Endometrial microvascular endothelial cells (primary cell): ENCODE data around the gene BBS4. TPM values are rescaled to one million over a fixed set of nuclear protein-coding genes. Genes with fewer than 3 reads are reported as not detected.
"Not testable (repeated sequence)": the region's sequence is repeated elsewhere in the genome, so short reads cannot be mapped to it uniquely, and the experiment has no call there.

Experiments used
- in situ Hi-C: cut with HindIII; loops from 2 replicates; pipeline ENCODE4 v1.10.0; 2017; ENCODE audit warnings: low sequenced_read_pairs, low pct_unique_long_range_greater_than_20kb; ENCODE audit errors: inconsistent ontology term
- total RNA-seq: library from RNA; depleted of rRNA; stranded (reverse); fragments of >200 nt; gene quantifications from one replicate; pipeline ENCODE4 v1.2.3, GENCODE V29; 2015; ENCODE audit errors: inconsistent ontology term

Gene BBS4
- total RNA-seq: 5.6 TPM

GRCh38 chr15:72685925-72686794, at the start of gene BBS4, which contains the start of gene HIGD2B:
Gene BBS4, plus strand, starts transcription at chr15:72686207. Its CDS starts 21 bp downstream, at chr15:72686228.
Gene HIGD2B, minus strand, starts transcription at chr15:72686182. Its CDS starts 9,808 bp downstream, at chr15:72676374.
- in situ Hi-C loops: no loop called here

- in situ Hi-C loops: not testable (repeated sequence)
Observed at GRCh38 chr15:72636519-72637282, 49.3 kb upstream of the BBS4 start.

- in situ Hi-C loops: not testable (repeated sequence)
Observed at GRCh38 chr15:72639759-72640483, 46.1 kb upstream of the BBS4 start.

- in situ Hi-C loops: not testable (repeated sequence)
Observed at GRCh38 chr15:72642271-72642670, 43.7 kb upstream of the BBS4 start.

- in situ Hi-C loops: not testable (repeated sequence)
Observed at GRCh38 chr15:72648631-72649253, 37.3 kb upstream of the BBS4 start.

- in situ Hi-C loops: not testable (repeated sequence)
Observed at GRCh38 chr15:72654397-72654796, 31.6 kb upstream of the BBS4 start, which contains the start of gene GOLGA6B. Gene GOLGA6B, plus strand, starts transcription at chr15:72654697. Its CDS starts 41 bp downstream, at chr15:72654738.

GRCh38 chr15:72656014-72656413, 30.0 kb upstream of the BBS4 start:
- in situ Hi-C loops: not testable (repeated sequence)

GRCh38 chr15:72661081-72661480, 24.9 kb upstream of the BBS4 start:
- in situ Hi-C loops: not testable (repeated sequence)

GRCh38 chr15:72663931-72664330, 22.1 kb upstream of the BBS4 start:
- in situ Hi-C loops: not testable (repeated sequence)

- in situ Hi-C loops: not testable (repeated sequence)
Observed at GRCh38 chr15:72665706-72666105, 20.3 kb upstream of the BBS4 start.

- in situ Hi-C loops: not testable (repeated sequence)
Observed at GRCh38 chr15:72669803-72670202, 16.2 kb upstream of the BBS4 start.

GRCh38 chr15:72670656-72671352, 15.2 kb upstream of the BBS4 start:
- in situ Hi-C loops: not testable (repeated sequence)

- in situ Hi-C loops: no loop called here
Observed at GRCh38 chr15:72671525-72671924, 14.5 kb upstream of the BBS4 start.

- in situ Hi-C loops: no loop called here
Observed at GRCh38 chr15:72676838-72677237, 9.2 kb upstream of the BBS4 start.

- in situ Hi-C loops: no loop called here
Observed at GRCh38 chr15:72680931-72681330, 5.1 kb upstream of the BBS4 start.

- in situ Hi-C loops: no loop called here
Observed at GRCh38 chr15:72682772-72683171, 3.2 kb upstream of the BBS4 start.

- in situ Hi-C loops: no loop called here
Observed at GRCh38 chr15:72685301-72685924, 594 bp upstream of the BBS4 start.

- in situ Hi-C loops: no loop called here
Observed at GRCh38 chr15:72688697-72689096, 2.7 kb downstream of the BBS4 start.
